Dermis blood vessel endothelial cell (primary cell): ENCODE data around the gene URGCP. TPM values are rescaled to one million over a fixed set of nuclear protein-coding genes. Genes with fewer than 3 reads are reported as not detected.
"Not testable (repeated sequence)": the region's sequence is repeated elsewhere in the genome, so short reads cannot be mapped to it uniquely, and the experiment has no call there.

Source experiments
- DNase-seq: peaks from one replicate; pipeline ENCODE4 v3.0.0; 2010
- total RNA-seq: library from RNA; depleted of rRNA; stranded (reverse); fragments of >200 nt; gene quantifications from 2 replicates; pipeline ENCODE4 v1.2.3, GENCODE V29; 2014

URGCP gene
- total RNA-seq, 1 donor from 2014 or later = 34.2 TPM

- no peak for DNase-seq
Observed at GRCh38 chr7:43872406-43873110, 33.8 kb downstream of the URGCP start.

GRCh38 chr7:43871064-43871463 is 35.3 kb downstream of the URGCP start:
- no peak for DNase-seq

- no peak for DNase-seq
Observed at GRCh38 chr7:43870316-43870715, 36.1 kb downstream of the URGCP start.

GRCh38 chr7:43869867-43870240 is 36.5 kb downstream of the URGCP start:
- DNase-seq = peak; percentile 41

GRCh38 chr7:43869006-43869866 is 37.2 kb downstream of the URGCP start, which contains the start of gene MRPS24:
Gene MRPS24, minus strand, starts transcription at chr7:43869517. Its CDS starts 22 bp downstream, at chr7:43869495.
- peak; percentile 97 for DNase-seq

- DNase-seq = no peak
Observed at GRCh38 chr7:43868681-43869005, 37.8 kb downstream of the URGCP start.

GRCh38 chr7:43868181-43868580 is 38.2 kb downstream of the URGCP start:
- no peak for DNase-seq

GRCh38 chr7:43865277-43865676 is 41.1 kb downstream of the URGCP start:
- no peak for DNase-seq

GRCh38 chr7:43864126-43864525 is 42.3 kb downstream of the URGCP start:
- DNase-seq = no peak

GRCh38 chr7:43856996-43857395 is 49.4 kb downstream of the URGCP start:
- DNase-seq = no peak

GRCh38 chr7:43856316-43856715 is 50.1 kb downstream of the URGCP start:
- no peak for DNase-seq

- no peak for DNase-seq
Observed at GRCh38 chr7:43855176-43855575, 51.2 kb downstream of the URGCP start.

GRCh38 chr7:43851805-43852204 is 54.6 kb downstream of the URGCP start:
- DNase-seq = no peak

GRCh38 chr7:43850348-43851116 is 55.9 kb downstream of the URGCP start:
- DNase-seq = no peak

GRCh38 chr7:43849047-43849446 is 57.3 kb downstream of the URGCP start:
- no peak for DNase-seq

- DNase-seq = no peak
Observed at GRCh38 chr7:43847496-43847895, 58.9 kb downstream of the URGCP start.

- no peak for DNase-seq
Observed at GRCh38 chr7:43844662-43845061, 61.7 kb downstream of the URGCP start.

GRCh38 chr7:43844257-43844656 is 62.1 kb downstream of the URGCP start:
- DNase-seq = no peak

GRCh38 chr7:43843296-43843695 is 63.1 kb downstream of the URGCP start:
- no peak for DNase-seq

- DNase-seq = no peak
Observed at GRCh38 chr7:43838201-43838658, 68.2 kb downstream of the URGCP start.

GRCh38 chr7:43834463-43835251 is 71.7 kb downstream of the URGCP start:
- peak; percentile 31 for DNase-seq

GRCh38 chr7:43830917-43831316 is 75.5 kb downstream of the URGCP start:
- not testable (repeated sequence) for DNase-seq
